BLaER1 (cell line): Measurements from ENCODE around the gene BPTF.
A peak's percentile ranks its signal among the peaks of the same experiment; 100 is the strongest.
"Not testable (repeated sequence)": the region's sequence is repeated elsewhere in the genome, so short reads cannot be mapped to it uniquely, and the experiment has no call there.

Experiments
- H3K27ac ChIP-seq: shearing (Covaris generic); formaldehyde crosslinking; 2 replicates; pipeline ENCODE4 v1.8.1; 2022
- H3K27me3 ChIP-seq: shearing (Covaris generic); formaldehyde crosslinking; 2 replicates; pipeline ENCODE4 v1.8.1; 2022
- H3K36me3 ChIP-seq: shearing (Covaris generic); formaldehyde crosslinking; 2 replicates; pipeline ENCODE4 v1.8.1; 2022
- H3K4me1 ChIP-seq: shearing (Covaris generic); formaldehyde crosslinking; 2 replicates; pipeline ENCODE4 v1.8.1; 2022
- H3K4me2 ChIP-seq: shearing (Covaris generic); formaldehyde crosslinking; 2 replicates; pipeline ENCODE4 v1.8.1; 2022
- H3K4me3 ChIP-seq: shearing (Covaris generic); formaldehyde crosslinking; 2 replicates; pipeline ENCODE4 v1.8.1; 2022
- H3K9ac ChIP-seq: shearing (Covaris generic); formaldehyde crosslinking; 2 replicates; pipeline ENCODE4 v1.8.1; 2022
- H3K9me3 ChIP-seq: shearing (Covaris generic); formaldehyde crosslinking; 2 replicates; pipeline ENCODE4 v1.8.1; 2022
- H4K20me1 ChIP-seq: shearing (Covaris generic); formaldehyde crosslinking; 2 replicates; pipeline ENCODE4 v1.8.1; 2022
- Cebpa-rat ChIP-seq: shearing (Covaris generic); IDR thresholded peaks from 2 replicates; pipeline ENCODE4 v1.8.1; 2022

Gene BPTF

DNA sequence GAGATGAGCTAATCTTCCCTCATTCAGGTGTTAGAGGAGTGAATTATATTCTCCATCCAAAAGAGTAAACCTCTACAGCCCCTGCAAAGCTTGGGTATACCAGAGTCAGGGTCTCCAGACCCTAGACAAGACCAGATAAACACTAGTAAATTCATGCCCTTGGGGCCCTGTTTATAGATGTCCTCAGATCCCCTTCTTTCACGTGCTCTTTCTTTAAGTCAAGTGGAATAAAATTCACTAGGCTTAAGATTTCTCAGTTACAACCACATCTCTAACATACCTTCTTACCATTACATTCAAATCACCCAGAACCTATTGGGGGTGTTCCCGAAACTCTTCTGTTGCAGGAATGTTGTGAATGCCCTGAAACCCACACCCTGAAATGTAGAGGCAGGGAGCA, 173.2 kb downstream of the BPTF start:
- Histone ChIP-seq H3K27ac (no peak overlapping the region), H3K27me3 (peaks cover 54% of the 10 kb centered on the region), H3K9me3 (peaks cover 5% of the 10 kb centered on the region; the same call in 1 of the 2 replicates), H3K4me3 (no peak overlapping the region), H3K4me1 (peaks cover 16% of the 10 kb centered on the region), H3K9ac (no peak overlapping the region), H3K4me2 (no peak overlapping the region), H3K36me3 (no peaks in the 10 kb centered on the region), H4K20me1 (peaks cover 19% of the 10 kb centered on the region)
- no peak for TF ChIP-seq Cebpa-rat

DNA sequence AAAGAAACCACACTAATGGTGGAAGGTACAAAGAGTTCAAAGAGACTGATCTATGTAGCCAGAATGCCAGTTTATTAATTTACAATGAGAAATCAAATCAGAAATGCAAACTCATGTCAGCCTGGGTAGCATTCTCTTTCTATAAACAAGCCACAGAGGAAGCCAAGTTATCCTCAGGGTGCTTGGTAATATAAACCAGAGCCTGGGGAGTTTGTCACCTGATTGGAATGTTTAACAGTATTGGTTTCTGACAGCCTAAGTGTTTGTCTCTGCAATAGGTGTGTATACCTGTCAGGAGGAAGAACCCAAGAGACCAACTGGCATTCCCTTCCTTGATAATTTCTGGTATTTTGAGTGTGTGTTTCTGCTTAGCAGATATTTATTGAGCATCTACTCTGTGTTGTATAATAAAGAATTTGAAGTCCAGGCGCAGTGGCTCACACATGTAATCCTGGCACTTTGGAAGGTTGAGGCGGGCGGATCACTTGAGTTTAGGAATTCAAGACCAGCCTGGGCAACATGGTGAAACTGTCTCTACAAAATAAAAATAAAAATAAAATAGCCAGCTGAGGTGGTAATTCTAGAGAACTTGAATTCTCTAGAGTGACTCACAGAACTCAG, 174.1 kb downstream of the BPTF start:
- Histone ChIP-seq H4K20me1 (peaks cover 19% of the 10 kb centered on the region), H3K4me3 (no peak overlapping the region), H3K27me3 (peaks cover 45% of the 10 kb centered on the region), H3K4me2 (no peak overlapping the region), H3K9ac (no peak overlapping the region), H3K27ac (no peak overlapping the region), H3K9me3 (peaks cover 5% of the 10 kb centered on the region; the same call in 1 of the 2 replicates), H3K36me3 (no peaks in the 10 kb centered on the region), H3K4me1 (peaks cover 12% of the 10 kb centered on the region)
- TF ChIP-seq Cebpa-rat: no peak

DNA sequence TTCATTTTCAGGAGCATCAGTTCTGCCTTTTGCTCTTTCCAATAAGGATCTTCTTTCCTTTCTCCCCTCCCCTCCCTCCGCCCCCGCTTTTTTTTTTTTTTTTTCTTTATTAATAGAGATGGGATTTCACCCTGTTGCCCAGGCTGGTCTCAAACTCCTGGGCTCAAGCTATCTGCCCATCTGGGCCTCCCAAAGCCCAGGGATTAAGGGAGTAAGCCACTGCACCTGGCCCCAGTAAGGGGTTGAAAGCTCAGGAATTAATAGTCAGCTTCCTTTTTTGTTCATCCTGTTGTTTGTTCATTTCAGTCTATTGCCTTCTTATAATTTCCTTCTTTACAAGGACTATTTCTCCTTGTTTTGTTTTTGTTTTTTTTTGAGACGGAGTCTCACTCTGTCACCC, 178.9 kb downstream of the BPTF start:
- H3K4me2 ChIP-seq: no peak overlapping the region
- no peak overlapping the region for H3K9ac ChIP-seq
- H3K9me3 ChIP-seq: peaks cover 5% of the 10 kb centered on the region; the same call in 1 of the 2 replicates
- H3K27ac ChIP-seq: no peak overlapping the region
- no peaks in the 10 kb centered on the region for H4K20me1 ChIP-seq
- no peaks in the 10 kb centered on the region for H3K36me3 ChIP-seq
- no peak for TF ChIP-seq Cebpa-rat
- H3K4me1 ChIP-seq: no peaks in the 10 kb centered on the region
- H3K27me3 ChIP-seq: no peaks in the 10 kb centered on the region
- no peak overlapping the region for H3K4me3 ChIP-seq

DNA sequence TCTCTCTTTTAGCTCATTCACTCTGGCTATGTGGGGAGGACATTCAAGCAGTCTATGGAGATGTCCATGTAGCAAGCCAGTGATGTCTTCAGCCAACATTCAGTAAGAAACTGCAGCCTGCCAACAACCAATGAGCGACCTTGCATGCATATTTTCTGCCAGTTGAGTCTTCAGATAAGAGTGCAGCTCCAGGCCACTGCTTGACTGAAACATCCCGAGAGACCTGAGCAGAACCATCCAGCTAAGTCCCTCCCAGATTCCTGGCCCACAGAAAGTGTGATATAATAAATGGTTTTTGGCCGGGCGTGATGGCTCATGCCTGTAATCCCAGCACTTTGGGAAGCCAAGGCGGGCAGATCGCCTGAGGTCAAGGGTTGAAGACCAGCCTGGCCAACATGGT, 181.5 kb downstream of the BPTF start:
- Histone ChIP-seq H3K4me2 (no peak overlapping the region), H3K36me3 (no peaks in the 10 kb centered on the region), H3K4me1 (no peaks in the 10 kb centered on the region), H3K4me3 (no peak overlapping the region), H4K20me1 (no peaks in the 10 kb centered on the region), H3K9me3 (peaks cover 5% of the 10 kb centered on the region; the same call in 1 of the 2 replicates), H3K9ac (no peak overlapping the region), H3K27ac (no peak overlapping the region), H3K27me3 (no peaks in the 10 kb centered on the region)
- TF ChIP-seq Cebpa-rat: no peak

DNA sequence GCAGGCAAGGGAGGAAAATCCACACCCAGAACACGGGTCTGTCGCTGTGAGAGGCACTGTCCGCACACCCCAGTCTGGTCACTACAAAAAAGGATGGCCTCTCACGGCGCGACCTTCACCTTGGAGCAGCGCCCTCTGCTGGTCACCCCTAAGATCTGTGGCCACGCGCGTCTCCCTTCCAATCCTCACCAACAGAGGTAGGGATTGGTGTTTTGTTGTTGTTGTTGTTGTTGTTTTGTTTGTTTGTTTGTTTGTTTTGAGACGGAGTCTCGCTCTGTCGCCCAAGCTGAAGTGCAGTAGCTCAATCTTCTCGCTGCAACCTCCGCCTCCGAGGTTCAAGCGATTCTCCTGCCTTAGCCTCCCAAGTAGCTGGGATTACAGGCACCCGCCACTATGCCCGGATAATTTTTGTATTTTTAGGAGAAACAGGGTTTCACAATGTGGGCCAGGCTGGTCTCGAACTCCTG, 185.9 kb downstream of the BPTF start:
- no peaks in the 10 kb centered on the region for H3K27me3 ChIP-seq
- H3K4me2 ChIP-seq: 0 out of 2 replicates have a peak overlapping the region, but pooled peaks have one; percentile 34
- no peak for TF ChIP-seq Cebpa-rat
- H3K9me3 ChIP-seq: no peaks in the 10 kb centered on the region
- H4K20me1 ChIP-seq: no peaks in the 10 kb centered on the region
- H3K4me1 ChIP-seq: no peaks in the 10 kb centered on the region
- H3K4me3 ChIP-seq: peak overlapping the region; percentile 48; the same call in 1 of the 2 replicates
- no peaks in the 10 kb centered on the region for H3K36me3 ChIP-seq
- H3K27ac ChIP-seq: no peak overlapping the region
- H3K9ac ChIP-seq: no peak overlapping the region

DNA sequence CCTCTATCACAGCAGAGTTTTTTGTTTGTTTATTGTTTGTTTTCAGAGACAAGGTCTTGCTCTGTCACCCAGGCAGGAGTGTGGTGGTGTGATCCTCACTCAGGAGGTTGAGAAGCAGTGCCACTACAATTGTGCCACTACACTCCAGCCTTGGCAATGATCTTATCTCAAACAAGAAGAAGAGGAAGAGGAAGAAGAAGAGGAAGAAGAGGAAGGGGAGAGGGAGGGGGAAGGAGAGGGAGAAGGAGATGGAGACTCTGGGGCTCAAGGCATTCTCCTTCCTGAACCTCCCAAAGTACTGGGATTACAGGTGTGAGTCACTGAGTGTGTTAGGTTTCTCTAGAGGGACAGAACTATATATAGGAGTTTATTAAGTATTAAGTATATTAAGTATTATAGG, 188.1 kb downstream of the BPTF start:
- Histone ChIP-seq H3K27me3 (no peaks in the 10 kb centered on the region), H3K9ac (no peak overlapping the region), H3K27ac (no peak overlapping the region), H3K9me3 (no peaks in the 10 kb centered on the region), H3K36me3 (no peaks in the 10 kb centered on the region), H3K4me1 (no peaks in the 10 kb centered on the region), H4K20me1 (no peaks in the 10 kb centered on the region), H3K4me3 (no peak overlapping the region), H3K4me2 (no peak overlapping the region)
- no peak for TF ChIP-seq Cebpa-rat

DNA sequence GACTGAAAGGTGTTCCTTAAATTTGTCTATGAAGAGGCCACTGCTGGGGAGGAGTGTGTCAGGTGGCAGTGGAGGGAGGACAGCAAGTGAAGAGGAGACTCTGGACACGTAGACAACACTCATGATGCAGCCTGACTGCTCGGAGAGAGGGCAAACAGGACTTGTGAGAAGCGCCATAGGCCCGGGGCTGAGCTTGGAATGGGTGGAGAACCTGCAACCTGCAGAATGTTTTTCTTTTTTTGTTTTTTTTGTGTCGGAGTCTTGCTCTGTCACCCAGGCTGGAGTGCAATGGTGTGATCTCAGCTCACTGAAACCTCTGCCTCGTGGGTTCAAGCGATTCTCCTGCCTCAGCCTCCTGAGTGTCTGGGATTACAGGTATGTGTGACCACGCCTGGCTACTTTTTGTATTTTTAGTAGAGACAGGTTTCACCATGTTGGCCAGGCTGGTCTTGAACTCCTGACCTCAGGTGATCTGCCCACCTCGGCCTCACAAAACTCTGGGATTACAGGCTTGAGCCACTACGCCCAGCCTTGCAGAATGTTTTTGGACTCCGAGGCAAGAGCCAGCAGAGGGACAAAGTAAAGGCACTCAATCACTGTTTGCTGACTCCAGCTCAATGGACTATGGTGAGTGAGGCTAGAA, 189.9 kb downstream of the BPTF start:
- no peak overlapping the region for H3K4me2 ChIP-seq
- H3K9ac ChIP-seq: no peak overlapping the region
- H3K4me1 ChIP-seq: 0 out of 2 replicates have a peak, but pooled peaks cover 5% of the 10 kb centered on the region
- H3K9me3 ChIP-seq: no peaks in the 10 kb centered on the region
- no peaks in the 10 kb centered on the region for H4K20me1 ChIP-seq
- TF ChIP-seq Cebpa-rat: no peak
- no peaks in the 10 kb centered on the region for H3K36me3 ChIP-seq
- no peak overlapping the region for H3K27ac ChIP-seq
- no peak overlapping the region for H3K4me3 ChIP-seq
- H3K27me3 ChIP-seq: no peaks in the 10 kb centered on the region

DNA sequence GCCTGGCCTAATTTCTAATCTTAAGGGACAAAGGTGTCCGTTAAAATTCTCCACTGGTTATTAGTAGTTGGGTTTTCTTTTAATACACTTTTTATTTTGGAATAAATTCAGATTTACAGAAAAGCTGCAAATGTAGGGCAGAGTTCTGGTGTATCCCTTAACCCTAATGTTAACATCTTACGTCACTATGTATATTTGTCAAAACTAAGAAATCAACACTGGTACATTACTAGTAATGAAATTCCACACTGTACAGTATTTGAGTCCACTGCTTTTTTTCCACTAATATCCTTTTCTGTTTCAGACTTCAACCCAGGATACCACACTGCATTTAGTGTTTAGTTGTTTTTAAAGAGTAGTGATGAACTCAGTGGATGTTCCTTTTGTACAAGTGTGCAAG, 191.5 kb downstream of the BPTF start:
- no peak for TF ChIP-seq Cebpa-rat
- H3K4me1 ChIP-seq: peaks cover 15% of the 10 kb centered on the region
- no peaks in the 10 kb centered on the region for H3K27me3 ChIP-seq
- no peak overlapping the region for H3K4me3 ChIP-seq
- no peak overlapping the region for H3K4me2 ChIP-seq
- no peak overlapping the region for H3K27ac ChIP-seq
- no peaks in the 10 kb centered on the region for H3K9me3 ChIP-seq
- H3K36me3 ChIP-seq: no peaks in the 10 kb centered on the region
- H4K20me1 ChIP-seq: no peaks in the 10 kb centered on the region
- H3K9ac ChIP-seq: no peak overlapping the region

DNA sequence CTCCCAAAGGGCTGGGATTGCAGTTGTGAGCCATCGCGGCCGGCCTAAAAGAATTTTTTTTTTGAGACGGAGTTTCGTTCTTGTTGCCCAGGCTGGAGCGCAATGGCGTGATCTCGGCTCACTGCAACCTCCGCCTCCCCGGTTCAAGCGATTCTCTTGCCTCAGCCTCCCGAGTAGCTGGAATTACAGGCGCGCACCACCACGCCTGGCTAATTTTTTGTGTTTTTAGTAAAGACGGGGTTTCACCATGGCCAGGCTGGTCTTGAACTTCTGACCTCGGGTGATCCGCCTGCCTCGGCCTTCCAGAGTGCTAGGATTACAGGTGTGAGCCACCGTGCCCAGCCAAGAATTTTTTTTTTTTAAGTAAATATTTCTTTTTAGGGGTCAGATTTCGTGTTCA, 193.2 kb downstream of the BPTF start:
- H3K9me3 ChIP-seq, H3K36me3 ChIP-seq, H3K4me2 ChIP-seq, H3K27me3 ChIP-seq, H4K20me1 ChIP-seq, H3K4me3 ChIP-seq, H3K27ac ChIP-seq, H3K9ac ChIP-seq: not testable (repeated sequence)
- peaks cover 15% of the 10 kb centered on the region for H3K4me1 ChIP-seq

DNA sequence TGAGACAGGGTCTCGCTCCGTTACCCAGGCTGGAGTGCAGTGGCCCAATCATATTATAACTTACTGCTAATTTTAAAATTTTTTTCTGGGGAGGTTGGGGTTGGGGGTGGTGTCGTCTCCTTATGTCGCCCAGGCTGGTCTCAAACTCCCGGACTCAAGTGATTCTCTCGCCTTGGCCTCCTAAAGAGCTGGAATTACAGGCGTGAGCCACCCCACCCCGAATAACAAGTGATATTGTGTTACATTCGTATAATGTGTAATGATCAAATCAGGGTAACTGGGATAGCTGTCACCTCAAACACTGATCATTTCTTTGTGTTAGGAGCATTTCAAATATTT, 194.0 kb downstream of the BPTF start:
- Histone ChIP-seq H3K27me3 (no peaks in the 10 kb centered on the region), H3K36me3 (no peaks in the 10 kb centered on the region), H3K27ac (no peak overlapping the region), H3K4me3 (peak overlapping the region; percentile 70), H3K9ac (no peak overlapping the region), H3K4me1 (peaks cover 15% of the 10 kb centered on the region), H3K4me2 (peak overlapping the region; percentile 81), H4K20me1 (no peaks in the 10 kb centered on the region), H3K9me3 (no peaks in the 10 kb centered on the region)
- no peak for TF ChIP-seq Cebpa-rat
